Endothelial cell of umbilical vein (primary cell): ENCODE results near the gene ITGA3. TPM values are rescaled to one million over a fixed set of nuclear protein-coding genes. Genes with fewer than 3 reads are reported as not detected.

ENCODE experiments used
- BruUV-seq: library from RNA; stranded (reverse); fragments of 400-500 nt; replicated peaks from 2 replicates; lab custom pipeline; 2021; lab: Mats Ljungman, UMichigan
- CTCF ChIA-PET: fragments of 300-600, 350-600 bp; sonication (Branson Sonifier 250); formaldehyde crosslinking; loops from one replicate; lab custom pipeline; 2021; ENCODE audit warnings: antibody characterized with exemption, inconsistent platforms; lab: Charles Lee
- POLR2A ChIA-PET: fragments of 300-600, 350-600 bp; sonication (Branson Sonifier 250); formaldehyde crosslinking; loops from one replicate; lab custom pipeline; 2021; ENCODE audit warnings: antibody characterized with exemption, inconsistent platforms; lab: Charles Lee
- DNase-seq: peaks from one replicate; pipeline ENCODE4 v3.0.0-alpha.2; 2011; ENCODE audit warnings: low read depth, low spot score
- FAIRE-seq: peaks from 2 replicates; lab custom pipeline; 2011; peaks lifted over from hg19 to GRCh38; lab: Jason Lieb, UNC
- H2AFZ ChIP-seq: 2 replicates; pipeline ENCODE4 v1.6.0; 2012; ENCODE audit warnings: low read depth, low read length, control low read depth, inconsistent platforms
- H3K27ac ChIP-seq: 2 replicates; pipeline ENCODE4 v1.5.1; 2011; ENCODE audit warnings: low read depth, mild to moderate bottlenecking, control low read depth, low read length, moderate library complexity; ENCODE audit not compliant: insufficient read depth
- H3K27me3 ChIP-seq, 2 experiments: 2 replicates each; pipeline versions ENCODE4 v1.6.0 to v1.6.1; 2011; ENCODE audit warnings: low read length in 2 of 2, mixed read lengths in 1 of 2; ENCODE audit not compliant: control insufficient read depth in 2 of 2, insufficient read depth in 2 of 2
- H3K36me3 ChIP-seq, 2 experiments: 2 replicates in 1 of 2; 3 replicates in 1 of 2; pipeline ENCODE4 v1.5.1; 2011; ENCODE audit warnings: low read length in 2 of 2, mild to moderate bottlenecking in 1 of 2, moderate library complexity in 1 of 2; ENCODE audit not compliant: control insufficient read depth in 2 of 2, insufficient read depth in 2 of 2; ENCODE audit errors: extremely low read depth in 1 of 2
- H3K4me1 ChIP-seq: 3 replicates; pipeline ENCODE4 v1.5.1; 2011; ENCODE audit warnings: mild to moderate bottlenecking, low read length; ENCODE audit not compliant: control insufficient read depth, insufficient read depth; ENCODE audit errors: extremely low read depth
- H3K4me2 ChIP-seq: 2 replicates; pipeline ENCODE4 v1.6.1; 2011; ENCODE audit warnings: low read length, control low read depth, mixed read lengths; ENCODE audit not compliant: insufficient read depth
- H3K4me3 ChIP-seq, 3 experiments: fragments of 200-600 bp in 1 of 3; sonication (generic), shearing (Covaris generic) in 1 of 3; replicated peaks in 1 of 3; 2 replicates each; pipeline ENCODE4 v1.5.1; 2011 to 2016; ENCODE audit warnings: control low read depth in 3 of 3, low read length in 3 of 3, mild to moderate bottlenecking in 2 of 3, inconsistent platforms in 1 of 3, low read depth in 1 of 3, moderate library complexity in 1 of 3; ENCODE audit not compliant: insufficient read depth in 1 of 3
- H3K79me2 ChIP-seq: 2 replicates; pipeline ENCODE4 v1.6.0; 2012; ENCODE audit warnings: low read length, inconsistent platforms; ENCODE audit not compliant: control insufficient read depth, insufficient read depth
- H3K9ac ChIP-seq: replicated peaks from 2 replicates; pipeline ENCODE3; 2011; ENCODE audit warnings: low read length, control low read depth; ENCODE audit not compliant: insufficient read depth; ENCODE audit errors: extremely low read depth
- H3K9me1 ChIP-seq: replicated peaks from 3 replicates; pipeline ENCODE4 v1.6.0; 2011; ENCODE audit warnings: mild to moderate bottlenecking, low read length; ENCODE audit not compliant: control insufficient read depth, insufficient read depth; ENCODE audit errors: extremely low read depth
- H3K9me3 ChIP-seq: replicated peaks from 2 replicates; pipeline ENCODE4 v1.5.1; 2012; ENCODE audit warnings: low read length, inconsistent platforms; ENCODE audit not compliant: control insufficient read depth, insufficient read depth
- H4K20me1 ChIP-seq: replicated peaks from 2 replicates; pipeline ENCODE3; 2011; ENCODE audit warnings: mild to moderate bottlenecking, low read length; ENCODE audit not compliant: control insufficient read depth, insufficient read depth; ENCODE audit errors: extremely low read depth
- CTCF ChIP-seq, 2 donors: IDR thresholded peaks; 1 replicate in 1 of 2; 2 replicates in 1 of 2; pipeline ENCODE4 v1.5.1; 2011; ENCODE audit warnings: low read length in 2 of 2, mild to moderate bottlenecking in 2 of 2, moderate library complexity in 2 of 2, control low read depth in 1 of 2, inconsistent platforms in 1 of 2, low read depth in 1 of 2; ENCODE audit not compliant: insufficient read depth in 1 of 2; ENCODE audit errors: extremely low read depth in 1 of 2
- EZH2 ChIP-seq: IDR thresholded peaks from 2 replicates; pipeline ENCODE4 v1.6.1; 2012; ENCODE audit warnings: borderline replicate concordance, low read depth, mild to moderate bottlenecking, moderate library complexity, low read length, inconsistent platforms; ENCODE audit not compliant: severe bottlenecking
- FOS ChIP-seq: IDR thresholded peaks from 2 replicates; pipeline ENCODE4 v1.6.1; 2011; ENCODE audit warnings: mild to moderate bottlenecking, low read length, moderate library complexity, borderline replicate concordance; ENCODE audit not compliant: insufficient read depth
- GATA2 ChIP-seq: IDR thresholded peaks from 2 replicates; pipeline ENCODE4 v1.7.0; 2011; ENCODE audit warnings: low read depth, mild to moderate bottlenecking, moderate library complexity, mixed read lengths, low read length; ENCODE audit not compliant: insufficient read length, insufficient read depth
- JUN ChIP-seq: IDR thresholded peaks from 2 replicates; pipeline ENCODE4 v1.6.1; 2011; ENCODE audit warnings: borderline replicate concordance, low read depth; ENCODE audit not compliant: insufficient read length, insufficient read depth
- MAX ChIP-seq: IDR thresholded peaks from 2 replicates; pipeline ENCODE4 v1.6.1; 2011; ENCODE audit not compliant: insufficient read depth, insufficient read length
- MYC ChIP-seq: IDR thresholded peaks from one replicate; pipeline ENCODE4 v1.6.1; 2011; ENCODE audit warnings: mild to moderate bottlenecking, low read depth, low read length
- POLR2A ChIP-seq: IDR thresholded peaks from 2 replicates; pipeline ENCODE4 v1.6.1; 2012; ENCODE audit warnings: low read depth, mild to moderate bottlenecking, control low read depth, low read length
- POLR2AphosphoS5 ChIP-seq: IDR thresholded peaks from 2 replicates; pipeline ENCODE4 v1.6.1; 2012; ENCODE audit warnings: low read depth, mild to moderate bottlenecking, control low read depth, low read length, moderate library complexity; ENCODE audit not compliant: insufficient read depth
- dilution Hi-C: fragments of 300-500 bp; cut with MboI; formaldehyde crosslinking; loops from one replicate; pipeline ENCODE4 v1.15.0; 2019; ENCODE audit warnings: low sequenced_read_pairs; ENCODE audit not compliant: extremely low pct_ligation_motif_present
- intact Hi-C: fragments of 100-400 bp; cut with micrococcal nuclease; formaldehyde crosslinking; loops from one replicate; pipeline ENCODE4 v1.10.0; 2022
- polyA plus RNA-seq, 4 experiments: library from polyadenylated mRNA; depleted of rRNA in 3 of 4; stranded (reverse) in 3 of 4; unstranded in 1 of 4; fragments of >200 nt; gene quantifications; 2 replicates each; pipeline versions ENCODE4 v1.2.1 to v1.2.3, GENCODE V29; 2011 to 2012; ENCODE audit warnings: missing spikeins in 1 of 4
- total RNA-seq: library from RNA; stranded (reverse); gene quantifications from 2 replicates; pipeline ENCODE4 v1.2.3, GENCODE V29; 2021

The ITGA3 gene
- total and polyA plus RNA-seq, 2 donors (not counting 3 experiments of a cell fraction or from before 2014, with no cell fraction given): 92.7 to 112 TPM

- no TSS peak for BruUV-seq
- no peaks in the 10 kb centered on the region for H3K9me1 ChIP-seq
- POLR2A ChIA-PET: no interaction called here
- H3K9ac ChIP-seq: no peak overlapping the region
- H2AFZ ChIP-seq: no peak overlapping the region
- TF ChIP-seq MAX (no peak), POLR2AphosphoS5 (no peak), MYC (no peak), GATA2 (no peak), CTCF (IDR thresholded peaks at IDR 0.05; ENCODE audit: extremely low read depth in 1 of 2, insufficient read depth in 1 of 2, low read depth in 1 of 2, low read length in 2 of 2) (no peak), FOS (no peak), POLR2A (no peak), EZH2 (no peak), JUN (no peak)
- CTCF ChIA-PET: interaction anchor here (1.0 to 3.9 kb wide), 6 partner anchors 8 to 44 kb away, joined by 3 to 15 read pairs (median 6); no protein-coding TSS in a partner anchor
- H3K4me1 ChIP-seq: peaks cover 31% of the 10 kb centered on the region
- dilution Hi-C loops: no loop called here
- intact Hi-C loops: no loop called here
- no peak for FAIRE-seq
- H3K9me3 ChIP-seq: no peaks in the 10 kb centered on the region
- H3K27me3 ChIP-seq: no peaks in the 10 kb centered on the region
- no peak for DNase-seq
- H3K4me3 ChIP-seq: no peak overlapping the region
- H3K4me2 ChIP-seq: no peak overlapping the region
- no peaks in the 10 kb centered on the region for H3K79me2 ChIP-seq
- H3K36me3 ChIP-seq: no peaks in the 10 kb centered on the region
- no peaks in the 10 kb centered on the region for H4K20me1 ChIP-seq
- no peak overlapping the region for H3K27ac ChIP-seq
Observed at GRCh38 chr17:50125420-50125997, 69.6 kb downstream of the ITGA3 start.
